Non-pigmented ciliary epithelial cell (primary cell): ENCODE data around the gene PSME2.

Experiments
- DNase-seq: peaks from one replicate; pipeline ENCODE4 v3.0.0-alpha.2; 2010; ENCODE audit warnings: low read depth

Gene PSME2

GRCh38 chr14:24093901-24094840 lies 52.2 kb downstream of the PSME2 start, which contains the start of gene PCK2:
Gene PCK2 (plus strand): TSS chr14:24094311. CDS start chr14:24094406, 95 bp downstream.
- no peak for DNase-seq
